Activated T-cell treated with anti-CD3 and anti-CD28 coated beads for 1 hour (primary cell): ENCODE results near the gene ENO2.

Experiments
- DNase-seq: peaks from one replicate; pipeline ENCODE4 v3.0.0-alpha.2; 2020; ENCODE audit warnings: low read depth

ENO2 gene

GRCh38 chr12:6912164-6912935 is 2.0 kb upstream of the ENO2 start:
- DNase-seq, result no peak

DNA sequence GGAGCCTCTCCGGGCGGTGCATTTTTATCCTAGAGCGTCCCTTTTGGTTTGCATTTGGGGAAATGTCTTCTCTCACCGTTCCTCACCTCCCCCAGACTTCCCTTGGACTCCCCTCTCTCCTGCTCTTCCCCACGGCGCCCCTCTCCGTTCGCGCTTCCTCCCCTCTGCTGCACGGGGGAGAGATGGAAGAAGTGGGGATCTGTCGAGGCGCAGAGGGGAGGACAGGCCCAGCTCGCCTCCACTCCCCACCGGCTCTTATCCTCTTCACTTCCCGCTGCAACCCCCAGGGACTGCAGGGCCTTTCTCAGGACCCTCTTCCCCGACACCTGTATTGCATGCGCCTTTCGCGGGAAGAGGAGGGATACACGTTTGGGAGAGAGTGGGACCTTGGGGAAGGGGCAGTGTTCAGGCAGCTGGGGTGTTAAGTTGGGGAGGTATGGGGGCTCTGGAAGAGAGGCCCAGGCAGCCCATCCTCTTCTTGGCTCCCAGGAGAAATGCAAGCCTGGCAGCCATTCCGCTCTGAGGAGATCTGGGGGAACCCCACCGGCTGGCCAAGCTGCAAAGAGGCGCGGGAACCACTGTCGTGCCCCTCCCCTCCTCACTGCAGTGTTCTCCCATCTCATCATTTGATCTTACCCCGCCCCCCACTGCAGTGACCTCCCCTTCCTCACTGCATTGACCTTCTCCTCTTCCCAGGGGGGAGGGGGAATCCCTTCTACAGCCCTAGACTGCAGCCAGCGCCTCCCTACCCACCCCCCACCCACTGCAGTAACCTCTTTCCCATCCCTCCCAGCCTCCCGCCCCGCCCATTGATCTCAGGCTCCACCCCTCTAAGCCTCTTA is 788 bp downstream of the ENO2 start:
- DNase-seq, result no peak

DNA sequence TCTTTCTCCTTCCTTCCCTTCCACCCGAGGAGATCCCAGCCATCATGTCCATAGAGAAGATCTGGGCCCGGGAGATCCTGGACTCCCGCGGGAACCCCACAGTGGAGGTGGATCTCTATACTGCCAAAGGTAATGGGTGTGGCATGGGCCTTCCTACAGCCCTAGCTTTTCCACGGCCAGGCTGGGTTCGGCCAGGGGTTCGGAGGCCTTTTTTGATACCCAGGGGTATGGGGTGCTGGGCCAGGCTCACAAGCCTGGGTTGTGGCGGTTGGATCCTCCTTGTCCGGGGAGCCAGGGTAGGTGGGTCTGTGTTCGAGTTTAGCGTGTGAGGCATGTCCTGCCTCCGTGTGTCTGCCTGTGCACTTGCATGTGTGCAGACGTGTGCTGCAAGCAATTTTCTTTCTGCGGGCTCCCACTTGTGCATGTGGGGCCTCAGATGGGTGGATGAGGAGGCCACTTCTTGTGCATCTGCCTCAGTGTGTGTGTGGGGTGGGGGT is 1.5 kb downstream of the ENO2 start:
- DNase-seq, result no peak

GRCh38 chr12:6916426-6917200 is 2.2 kb downstream of the ENO2 start:
- no peak for DNase-seq

- DNase-seq, result no peak
Observed at GRCh38 chr12:6917491-6918231, 3.3 kb downstream of the ENO2 start.

GRCh38 chr12:6919588-6919987 is 5.2 kb downstream of the ENO2 start:
- DNase-seq, result no peak

DNA sequence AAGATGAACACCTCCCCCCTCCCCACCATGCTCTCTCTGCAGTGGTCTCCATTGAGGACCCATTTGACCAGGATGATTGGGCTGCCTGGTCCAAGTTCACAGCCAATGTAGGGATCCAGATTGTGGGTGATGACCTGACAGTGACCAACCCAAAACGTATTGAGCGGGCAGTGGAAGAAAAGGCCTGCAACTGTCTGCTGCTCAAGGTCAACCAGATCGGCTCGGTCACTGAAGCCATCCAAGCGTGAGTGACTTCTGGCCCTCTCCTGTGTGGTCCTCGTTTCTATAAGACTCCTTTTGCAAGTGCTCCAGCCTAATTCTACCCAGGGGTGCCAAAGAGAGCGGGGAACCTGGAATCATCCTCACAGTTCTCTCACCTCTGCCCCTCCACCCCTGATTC is 7.2 kb downstream of the ENO2 start:
- no peak for DNase-seq

DNA sequence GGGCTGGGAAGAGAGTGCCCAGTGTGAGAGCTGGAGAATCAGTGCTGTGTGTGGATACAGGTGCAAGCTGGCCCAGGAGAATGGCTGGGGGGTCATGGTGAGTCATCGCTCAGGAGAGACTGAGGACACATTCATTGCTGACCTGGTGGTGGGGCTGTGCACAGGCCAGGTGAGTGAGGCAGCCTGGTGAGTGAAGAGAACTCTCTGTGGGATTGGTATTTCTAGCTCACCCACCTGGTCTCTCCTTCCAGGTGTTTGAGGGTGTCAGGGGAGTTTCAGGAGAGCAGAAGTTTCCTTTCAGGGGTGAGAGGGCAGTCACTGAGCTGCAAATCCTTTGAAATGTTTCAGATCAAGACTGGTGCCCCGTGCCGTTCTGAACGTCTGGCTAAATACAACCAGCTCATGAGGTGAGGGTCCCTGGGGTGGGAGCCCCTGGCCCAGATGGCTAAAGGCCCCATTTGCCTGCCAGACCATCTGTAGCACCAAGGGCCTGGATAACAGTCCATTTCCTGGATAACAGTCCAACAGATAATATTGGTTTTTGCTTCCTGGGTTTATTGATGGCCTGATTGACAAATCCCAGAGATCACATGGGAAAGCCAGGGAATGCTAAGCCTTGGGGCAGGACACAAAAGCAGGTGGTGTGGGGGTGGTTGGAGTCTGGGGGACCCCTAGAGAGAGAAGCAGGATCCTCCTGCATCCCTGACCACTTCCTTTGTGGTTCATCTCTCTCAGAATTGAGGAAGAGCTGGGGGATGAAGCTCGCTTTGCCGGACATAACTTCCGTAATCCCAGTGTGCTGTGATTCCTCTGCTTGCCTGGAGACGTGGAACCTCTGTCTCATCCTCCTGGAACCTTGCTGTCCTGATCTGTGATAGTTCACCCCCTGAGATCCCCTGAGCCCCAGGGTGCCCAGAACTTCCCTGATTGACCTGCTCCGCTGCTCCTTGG is 7.9 kb downstream of the ENO2 start:
- DNase-seq, result no peak

- DNase-seq, result no peak
Observed at GRCh38 chr12:6923003-6923732, 8.8 kb downstream of the ENO2 start.

DNA sequence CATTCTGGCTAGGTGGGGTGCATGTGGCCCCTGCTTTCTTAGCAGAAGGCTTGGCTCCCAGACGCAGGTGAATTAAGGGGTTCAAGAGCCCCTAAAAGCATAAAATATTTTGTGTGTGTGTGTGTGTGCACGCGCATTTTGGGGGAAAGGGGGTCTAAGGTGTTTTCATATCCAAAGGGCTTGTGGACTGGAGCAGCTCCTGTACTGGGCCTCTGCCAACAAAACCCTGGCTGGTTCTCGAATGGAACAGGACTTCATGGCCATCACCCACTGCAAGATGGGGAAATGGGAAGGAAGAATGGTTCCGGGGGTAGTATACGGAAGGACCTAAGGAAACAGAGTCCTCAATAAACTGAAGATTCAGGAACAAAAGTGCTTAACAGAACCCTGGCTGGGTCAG is 9.5 kb downstream of the ENO2 start:
- no peak for DNase-seq

GRCh38 chr12:6925239-6925539 is 10.8 kb downstream of the ENO2 start:
- no peak for DNase-seq

- no peak for DNase-seq
Observed at GRCh38 chr12:6925540-6926279, 11.3 kb downstream of the ENO2 start.

DNA sequence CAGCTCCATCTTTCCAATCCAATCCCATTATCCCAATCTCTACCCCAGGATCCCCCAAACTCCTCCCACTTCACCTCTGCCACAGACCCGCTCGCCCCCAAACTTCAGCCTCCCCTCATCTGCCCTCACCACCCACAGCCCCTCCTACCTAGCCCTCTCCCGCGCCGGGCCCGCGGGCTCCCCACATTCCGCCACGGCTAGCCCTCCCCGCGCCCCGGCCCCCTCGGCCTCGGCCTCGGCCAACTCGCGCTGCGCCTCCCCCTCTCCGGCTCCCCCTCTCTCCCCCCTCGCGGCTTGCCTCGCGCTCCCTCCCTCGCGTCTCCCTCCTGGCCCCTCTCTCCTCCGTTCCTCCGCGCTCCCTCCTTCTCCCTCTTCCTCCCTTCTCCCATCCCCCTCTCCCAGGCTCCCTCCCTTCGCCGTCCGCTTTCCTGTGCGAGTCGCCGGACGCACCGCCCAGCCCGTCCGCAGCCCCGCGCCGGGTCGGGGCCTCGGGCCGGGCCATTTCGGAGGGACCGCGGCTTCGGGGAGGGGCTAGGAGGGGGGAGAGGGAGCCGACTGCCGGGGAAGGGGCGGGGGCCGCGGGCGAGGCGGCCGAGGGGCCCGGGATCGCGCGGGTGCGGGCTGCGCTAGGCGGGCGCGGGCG is 13.1 kb downstream of the ENO2 start, which contains the start of gene ATN1:
ATN1 (plus strand) TSS at position 581 of the 643 bp plus-strand sequence. CDS start 6,043 bp downstream, outside the sequence.
- DNase-seq, result no peak

DNA sequence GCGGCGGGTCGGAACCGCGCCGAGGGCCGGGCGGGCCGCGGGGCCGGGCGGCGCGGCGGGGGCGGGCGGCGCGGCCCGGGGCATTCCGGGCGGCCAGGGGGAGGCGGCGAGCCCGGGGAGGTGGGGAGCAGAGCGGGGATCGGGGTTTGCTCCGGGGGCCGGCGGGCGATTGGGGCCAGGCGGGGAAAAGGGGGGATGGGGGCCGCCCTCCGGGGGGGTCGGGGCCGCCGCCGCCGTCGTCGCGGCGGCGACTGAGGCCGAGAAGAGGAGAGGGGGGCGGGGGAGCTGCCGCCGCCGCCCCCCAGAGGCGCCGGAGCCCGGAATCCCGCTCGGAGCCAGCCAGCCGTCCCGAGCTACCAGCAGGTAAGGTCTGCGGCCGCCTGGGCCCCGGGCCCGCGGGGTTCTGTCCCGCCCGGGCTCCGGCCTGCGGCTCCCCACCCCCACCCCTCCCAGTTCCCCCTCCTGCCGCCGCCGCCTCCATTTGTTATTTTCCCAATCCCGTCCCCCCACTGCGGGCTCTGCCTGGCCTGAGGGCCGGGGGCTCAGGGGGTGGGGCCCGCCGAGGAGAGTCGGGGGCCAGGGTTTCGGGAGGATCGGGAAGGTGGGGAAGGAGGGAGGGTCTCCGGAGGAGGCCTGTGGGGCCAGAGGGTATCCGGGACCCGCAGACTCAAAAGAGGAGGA is 13.8 kb downstream of the ENO2 start:
- no peak for DNase-seq

DNA sequence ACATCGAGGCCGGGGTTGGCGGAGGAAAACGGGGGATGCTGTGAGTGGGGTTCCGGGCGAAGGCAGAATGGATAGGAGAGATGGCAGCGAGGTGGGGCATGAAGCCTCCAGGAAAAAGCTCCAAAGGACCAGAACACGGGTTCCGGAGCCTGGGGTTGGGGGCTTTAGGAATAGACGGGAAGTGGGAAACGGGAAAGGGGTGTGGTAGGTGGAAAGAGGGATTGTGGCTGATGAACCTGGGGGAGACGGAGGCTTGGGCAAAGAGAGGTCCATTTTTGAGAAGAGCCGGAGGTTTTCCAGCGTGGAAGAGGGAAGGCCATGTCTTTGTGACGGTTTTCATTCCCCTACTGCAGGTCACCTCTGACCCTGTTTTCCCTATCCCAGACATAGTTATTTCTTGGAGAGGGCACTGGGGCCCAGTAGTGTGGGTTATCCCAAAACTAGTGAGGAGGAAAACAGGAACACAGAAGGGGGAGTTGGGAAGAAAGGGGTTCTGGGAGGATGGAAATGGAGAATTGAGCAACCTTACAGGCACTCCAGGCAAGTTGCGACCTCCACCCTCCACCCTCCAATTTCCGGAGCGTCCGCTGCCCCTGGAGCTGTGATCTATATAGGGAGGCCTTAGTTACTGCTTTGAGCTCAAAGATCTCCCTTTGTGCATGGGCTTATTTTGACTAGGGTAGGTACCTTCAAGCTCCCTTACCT is 14.5 kb downstream of the ENO2 start:
- no peak for DNase-seq

DNA sequence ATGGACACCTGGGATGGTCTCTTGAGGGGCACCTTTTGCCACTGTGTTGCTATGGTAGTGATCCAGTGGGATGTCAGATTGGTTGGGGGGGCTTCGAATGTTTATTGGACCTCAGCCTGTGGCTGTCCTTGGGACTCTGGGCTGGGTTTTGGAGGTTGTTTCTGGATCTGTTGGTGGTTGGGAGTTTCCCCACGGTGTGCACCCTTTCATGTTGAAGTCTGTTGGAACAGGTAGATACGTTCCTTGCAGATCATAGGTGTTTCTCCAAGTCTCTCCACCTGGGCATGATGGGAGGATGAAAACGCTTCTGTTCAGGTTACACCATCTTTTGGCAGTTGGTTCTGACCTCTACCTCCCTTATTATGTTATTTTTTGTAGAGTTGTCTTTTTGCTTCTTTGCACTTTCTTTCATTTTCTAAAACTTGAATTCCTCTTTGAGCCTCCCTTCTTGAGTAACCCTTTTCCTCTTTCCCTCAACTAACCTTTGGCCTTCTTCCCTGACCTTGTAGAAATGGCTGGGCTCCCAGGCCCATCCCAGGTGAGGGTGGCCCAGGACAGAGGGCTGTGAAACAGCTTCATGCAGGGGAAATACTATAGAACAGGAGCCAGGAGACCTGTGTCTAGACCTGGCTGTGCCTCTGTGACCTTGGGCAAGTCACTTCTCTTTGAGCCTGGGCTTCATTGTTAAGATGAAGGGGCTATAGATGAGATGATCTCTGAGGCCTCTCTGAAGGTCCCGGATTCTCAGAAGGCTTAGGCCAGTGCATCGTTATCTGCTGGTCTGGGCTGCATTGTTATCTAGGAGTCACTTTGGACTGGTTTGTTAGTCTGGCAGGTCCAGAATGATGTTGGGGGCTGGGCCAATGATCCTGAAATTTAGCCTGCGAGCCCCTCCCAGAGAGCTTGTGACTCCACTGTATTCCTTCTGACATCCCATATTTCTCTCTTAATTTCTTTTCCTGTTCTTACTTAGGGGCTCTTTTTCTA is 15.4 kb downstream of the ENO2 start:
- DNase-seq, result no peak
